Panc1 (cell line): ENCODE measurements around the gene SLC17A7.

ENCODE experiments used
- CTCF ChIP-seq: fragments of 450-650 bp; IDR thresholded peaks from 2 replicates; pipeline ENCODE4 v1.5.1; 2017; ENCODE audit warnings: mild to moderate bottlenecking
- REST ChIP-seq, 2 experiments: IDR thresholded peaks; 2 replicates each; pipeline ENCODE4 v1.6.1; 2011 to 2012; ENCODE audit warnings: low read depth in 2 of 2, control low read depth in 1 of 2, low read length in 1 of 2, mild to moderate bottlenecking in 1 of 2, moderate library complexity in 1 of 2; ENCODE audit not compliant: insufficient read depth in 1 of 2

GRCh38 chr19:49473868-49474541, 32.7 kb upstream of the SLC17A7 start, which contains the start of gene FLT3LG:
- TF ChIP-seq CTCF (peak; percentile 97), REST (IDR thresholded peaks at IDR 0.05; ENCODE audit: insufficient read depth in 1 of 2, low read depth in 2 of 2, low read length in 1 of 2) (no peak)
